Neural progenitor cell (in vitro differentiated cells): ENCODE measurements around the gene DIP2A. TPM values are rescaled to one million over a fixed set of nuclear protein-coding genes. Genes with fewer than 3 reads are reported as not detected.

Source experiments
- DNase-seq: peaks from one replicate; pipeline ENCODE4 v3.0.0-alpha.2; 2016; ENCODE audit warnings: low spot score
- H2AFZ ChIP-seq: fragments of 200-600 bp; sonication (generic); replicated peaks from 2 replicates; pipeline ENCODE4 v1.6.1; 2016; ENCODE audit warnings: antibody characterized with exemption
- H3F3A ChIP-seq: fragments of 200-600 bp; sonication (generic); 2 replicates; pipeline ENCODE4 v1.6.1; 2016; ENCODE audit warnings: antibody characterized with exemption, low read depth
- H3K27ac ChIP-seq: fragments of 200-600 bp; sonication (generic); 2 replicates; pipeline ENCODE4 v1.5.1; 2016; ENCODE audit warnings: mild to moderate bottlenecking
- H3K27me3 ChIP-seq: fragments of 200-600 bp; sonication (generic); 2 replicates; pipeline ENCODE4 v1.6.1; 2016; ENCODE audit warnings: mild to moderate bottlenecking, moderate library complexity
- H3K36me3 ChIP-seq: fragments of 200-600 bp; sonication (generic); 2 replicates; pipeline ENCODE4 v1.5.1; 2016
- H3K4me1 ChIP-seq: fragments of 200-600 bp; sonication (generic); 2 replicates; pipeline ENCODE4 v1.6.1; 2016; ENCODE audit warnings: mixed run types
- H3K4me2 ChIP-seq: fragments of 200-600 bp; sonication (generic); 2 replicates; pipeline ENCODE4 v1.6.1; 2016
- H3K4me3 ChIP-seq: fragments of 200-600 bp; sonication (generic); 2 replicates; pipeline ENCODE4 v1.5.1; 2016
- H3K79me2 ChIP-seq: fragments of 200-600 bp; sonication (generic); 2 replicates; pipeline ENCODE4 v1.6.1; 2016; ENCODE audit warnings: low read depth
- H3K9ac ChIP-seq: fragments of 200-600 bp; sonication (generic); 2 replicates; pipeline ENCODE4 v1.6.1; 2016
- H3K9me3 ChIP-seq: fragments of 200-600 bp; sonication (generic); 2 replicates; pipeline ENCODE4 v1.5.1; 2016; ENCODE audit warnings: low read depth
- H4K20me1 ChIP-seq: fragments of 200-600 bp; sonication (generic); 2 replicates; pipeline ENCODE4 v1.6.1; 2016; ENCODE audit warnings: low read depth
- H3K27ac Mint-ChIP-seq: 3 replicates; pipeline ENCODE4 v1.8.0; 2021; ENCODE audit warnings: mixed read lengths
- H3K27me3 Mint-ChIP-seq: 2 replicates; pipeline ENCODE4 v1.8.0; 2022; ENCODE audit warnings: low read depth, mild to moderate bottlenecking, inconsistent platforms, moderate library complexity, mixed read lengths; ENCODE audit not compliant: insufficient read depth
- H3K36me3 Mint-ChIP-seq: 3 replicates; pipeline ENCODE4 v1.8.0; 2021; ENCODE audit warnings: mixed read lengths
- H3K4me1 Mint-ChIP-seq: 3 replicates; pipeline ENCODE4 v1.8.0; 2021; ENCODE audit warnings: mixed read lengths
- H3K4me3 Mint-ChIP-seq: 3 replicates; pipeline ENCODE4 v1.8.0; 2021; ENCODE audit warnings: mild to moderate bottlenecking, moderate library complexity, mixed read lengths
- H3K9me3 Mint-ChIP-seq: 3 replicates; pipeline ENCODE4 v1.8.0; 2020; ENCODE audit warnings: mixed read lengths
- EZH2 ChIP-seq: fragments of 200-600 bp; sonication (generic); IDR thresholded peaks from 2 replicates; pipeline ENCODE4 v1.6.1; 2017; ENCODE audit warnings: antibody characterized with exemption, mild to moderate bottlenecking, moderate library complexity
- EZH2phosphoT487 ChIP-seq: fragments of 200-600 bp; sonication (generic); IDR thresholded peaks from 2 replicates; pipeline ENCODE4 v1.6.1; 2017; ENCODE audit warnings: antibody characterized with exemption
- total RNA-seq: library from RNA; depleted of rRNA; stranded (reverse); fragments of >200 nt; gene quantifications from 2 replicates; pipeline ENCODE4 v1.2.3, GENCODE V29; 2015; ENCODE audit warnings: low replicate concordance
- TF ChIP-seq, protein P1 (sequence below): fragments of 200-600 bp; sonication (generic); IDR thresholded peaks from 2 replicates; pipeline ENCODE4 v1.5.1; 2017; ENCODE audit warnings: antibody characterized with exemption, mild to moderate bottlenecking

The DIP2A gene, protein sequence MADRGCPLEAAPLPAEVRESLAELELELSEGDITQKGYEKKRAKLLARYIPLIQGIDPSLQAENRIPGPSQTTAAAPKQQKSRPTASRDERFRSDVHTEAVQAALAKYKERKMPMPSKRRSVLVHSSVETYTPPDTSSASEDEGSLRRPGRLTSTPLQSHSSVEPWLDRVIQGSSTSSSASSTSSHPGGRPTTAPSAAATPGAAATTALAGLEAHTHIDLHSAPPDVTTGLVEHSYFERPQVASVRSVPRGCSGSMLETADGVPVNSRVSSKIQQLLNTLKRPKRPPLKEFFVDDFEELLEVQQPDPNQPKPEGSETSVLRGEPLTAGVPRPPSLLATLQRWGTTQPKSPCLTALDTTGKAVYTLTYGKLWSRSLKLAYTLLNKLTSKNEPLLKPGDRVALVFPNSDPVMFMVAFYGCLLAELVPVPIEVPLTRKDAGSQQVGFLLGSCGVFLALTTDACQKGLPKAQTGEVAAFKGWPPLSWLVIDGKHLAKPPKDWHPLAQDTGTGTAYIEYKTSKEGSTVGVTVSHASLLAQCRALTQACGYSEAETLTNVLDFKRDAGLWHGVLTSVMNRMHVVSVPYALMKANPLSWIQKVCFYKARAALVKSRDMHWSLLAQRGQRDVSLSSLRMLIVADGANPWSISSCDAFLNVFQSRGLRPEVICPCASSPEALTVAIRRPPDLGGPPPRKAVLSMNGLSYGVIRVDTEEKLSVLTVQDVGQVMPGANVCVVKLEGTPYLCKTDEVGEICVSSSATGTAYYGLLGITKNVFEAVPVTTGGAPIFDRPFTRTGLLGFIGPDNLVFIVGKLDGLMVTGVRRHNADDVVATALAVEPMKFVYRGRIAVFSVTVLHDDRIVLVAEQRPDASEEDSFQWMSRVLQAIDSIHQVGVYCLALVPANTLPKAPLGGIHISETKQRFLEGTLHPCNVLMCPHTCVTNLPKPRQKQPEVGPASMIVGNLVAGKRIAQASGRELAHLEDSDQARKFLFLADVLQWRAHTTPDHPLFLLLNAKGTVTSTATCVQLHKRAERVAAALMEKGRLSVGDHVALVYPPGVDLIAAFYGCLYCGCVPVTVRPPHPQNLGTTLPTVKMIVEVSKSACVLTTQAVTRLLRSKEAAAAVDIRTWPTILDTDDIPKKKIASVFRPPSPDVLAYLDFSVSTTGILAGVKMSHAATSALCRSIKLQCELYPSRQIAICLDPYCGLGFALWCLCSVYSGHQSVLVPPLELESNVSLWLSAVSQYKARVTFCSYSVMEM (N-terminal part only)
- total RNA-seq, result 50.7 and 54.1 TPM in 2 replicates

DNA sequence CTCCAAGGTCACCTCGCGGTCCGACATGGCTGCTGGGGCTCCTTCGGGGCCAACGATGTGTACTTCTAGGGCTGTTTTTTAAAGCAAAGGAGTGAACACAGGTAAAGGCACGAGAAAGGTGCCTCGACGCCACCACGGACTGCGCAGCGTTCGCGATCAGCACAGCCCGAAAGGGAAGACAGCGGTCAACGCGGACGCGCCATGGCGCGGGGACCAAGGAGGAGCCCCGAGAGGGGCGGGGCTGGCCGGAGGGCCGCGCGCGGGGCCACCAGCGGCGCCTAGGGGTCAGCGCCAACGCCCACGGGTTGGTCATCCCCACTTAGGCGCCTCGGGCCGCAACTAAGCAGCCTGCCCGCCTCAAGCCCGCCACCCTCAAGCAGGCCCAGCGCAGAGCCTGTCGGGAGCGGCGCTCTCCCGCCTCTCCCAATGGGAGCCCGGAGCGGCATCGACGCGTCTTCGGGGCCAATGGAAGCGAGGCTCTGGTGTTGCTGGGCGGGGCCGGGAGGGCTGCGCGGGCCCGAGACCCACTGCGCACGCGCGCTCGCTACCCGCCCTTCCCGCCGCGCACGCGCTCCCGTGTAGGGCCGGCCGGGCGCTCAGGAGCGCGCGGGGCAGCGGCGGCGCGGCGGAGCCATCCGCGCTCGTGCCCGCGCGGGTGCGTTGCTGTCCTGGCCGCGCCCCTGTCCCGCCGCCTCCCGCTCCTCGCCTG, at the start of gene DIP2A:
Gene DIP2A, plus strand, starts transcription at position 577 of the 709 bp plus-strand sequence. CDS start 241 bp downstream, outside the sequence.
- DNase-seq, result peak; percentile 100
- Mint-ChIP-seq H3K4me1 (peaks cover 23% of the 10 kb centered on the region), H3K27me3 (no peaks in the 10 kb centered on the region), H3K36me3 (peaks cover 22% of the 10 kb centered on the region), H3K27ac (peak within 1 kb of the TSS; percentile 61), H3K9me3 (peaks cover under 1% of the 10 kb centered on the region), H3K4me3 (peak within 1 kb of the TSS; percentile 94)
- Histone ChIP-seq H3K4me3 (peak within 1 kb of the TSS; percentile 97), H3K79me2 (peaks cover 64% of the 10 kb centered on the region), H3F3A (peaks cover 9% of the 10 kb centered on the region), H2AFZ (peak within 1 kb of the TSS; percentile 98), H3K9ac (peak within 1 kb of the TSS; percentile 65), H4K20me1 (peaks cover 25% of the 10 kb centered on the region), H3K36me3 (no peaks in the 10 kb centered on the region), H3K27me3 (no peaks in the 10 kb centered on the region), H3K4me1 (peaks cover 9% of the 10 kb centered on the region), H3K9me3 (no peaks in the 10 kb centered on the region), H3K4me2 (peak within 1 kb of the TSS; percentile 91), H3K27ac (peak within 1 kb of the TSS; percentile 53)
- TF ChIP-seq, protein P1, sequence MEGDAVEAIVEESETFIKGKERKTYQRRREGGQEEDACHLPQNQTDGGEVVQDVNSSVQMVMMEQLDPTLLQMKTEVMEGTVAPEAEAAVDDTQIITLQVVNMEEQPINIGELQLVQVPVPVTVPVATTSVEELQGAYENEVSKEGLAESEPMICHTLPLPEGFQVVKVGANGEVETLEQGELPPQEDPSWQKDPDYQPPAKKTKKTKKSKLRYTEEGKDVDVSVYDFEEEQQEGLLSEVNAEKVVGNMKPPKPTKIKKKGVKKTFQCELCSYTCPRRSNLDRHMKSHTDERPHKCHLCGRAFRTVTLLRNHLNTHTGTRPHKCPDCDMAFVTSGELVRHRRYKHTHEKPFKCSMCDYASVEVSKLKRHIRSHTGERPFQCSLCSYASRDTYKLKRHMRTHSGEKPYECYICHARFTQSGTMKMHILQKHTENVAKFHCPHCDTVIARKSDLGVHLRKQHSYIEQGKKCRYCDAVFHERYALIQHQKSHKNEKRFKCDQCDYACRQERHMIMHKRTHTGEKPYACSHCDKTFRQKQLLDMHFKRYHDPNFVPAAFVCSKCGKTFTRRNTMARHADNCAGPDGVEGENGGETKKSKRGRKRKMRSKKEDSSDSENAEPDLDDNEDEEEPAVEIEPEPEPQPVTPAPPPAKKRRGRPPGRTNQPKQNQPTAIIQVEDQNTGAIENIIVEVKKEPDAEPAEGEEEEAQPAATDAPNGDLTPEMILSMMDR, result no peak
- TF ChIP-seq EZH2phosphoT487 (no peak), EZH2 (no peak)

DNA sequence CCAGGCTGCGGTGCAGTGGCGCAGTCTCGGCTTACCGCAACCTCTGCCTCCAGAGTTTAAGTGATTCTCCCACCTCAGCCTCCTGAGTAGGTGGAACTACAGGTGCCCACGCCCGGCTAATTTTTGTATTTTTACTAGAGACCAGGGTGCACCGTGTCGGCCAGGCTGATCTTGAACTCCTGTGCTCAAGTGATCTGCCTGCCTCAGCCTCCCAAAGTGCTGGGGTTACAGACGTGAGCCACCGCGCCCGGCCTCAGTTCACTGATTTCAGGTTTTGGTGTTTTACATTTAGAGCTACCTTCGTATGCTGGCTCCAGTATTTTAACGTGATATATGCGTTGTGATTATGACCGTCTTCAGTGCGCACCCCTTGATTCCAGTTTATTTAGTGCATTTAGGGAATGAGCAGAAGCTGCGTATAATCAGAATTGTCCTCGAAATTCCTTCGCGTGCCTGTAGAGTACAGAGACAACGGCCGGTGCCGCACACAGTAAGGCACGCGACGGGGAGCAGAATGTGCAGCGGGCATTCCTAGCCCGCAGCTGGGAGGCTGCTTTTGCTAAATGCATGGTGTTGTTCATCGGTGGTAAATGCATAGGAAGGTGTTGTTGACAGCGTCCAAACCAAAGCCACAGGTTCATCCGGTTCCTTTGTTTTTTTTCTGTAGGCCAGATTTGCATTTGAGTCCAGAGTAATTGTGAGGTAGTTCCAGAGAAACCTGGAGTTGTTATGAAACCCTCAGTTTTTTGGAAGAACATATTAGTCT, 48.9 kb upstream of the DIP2A start:
- Mint-ChIP-seq H3K27ac (no peak overlapping the region), H3K9me3 (no peaks in the 10 kb centered on the region), H3K27me3 (no peaks in the 10 kb centered on the region), H3K4me1 (peaks cover 6% of the 10 kb centered on the region), H3K36me3 (peaks cover 18% of the 10 kb centered on the region), H3K4me3 (no peak overlapping the region)
- no peak for DNase-seq
- Histone ChIP-seq H3K4me2 (no peak overlapping the region), H3K9ac (peak overlapping the region; percentile 20), H3K4me1 (peaks cover 9% of the 10 kb centered on the region), H3K27me3 (no peaks in the 10 kb centered on the region), H4K20me1 (no peaks in the 10 kb centered on the region), H3K4me3 (no peak overlapping the region), H3K79me2 (no peaks in the 10 kb centered on the region), H3K9me3 (no peaks in the 10 kb centered on the region), H3F3A (no peaks in the 10 kb centered on the region), H2AFZ (no peak overlapping the region), H3K27ac (no peak overlapping the region), H3K36me3 (no peaks in the 10 kb centered on the region)
- TF ChIP-seq EZH2phosphoT487 (no peak), EZH2 (no peak)
- TF ChIP-seq, protein P1, result no peak
